Peyer's patch (tissue), 4 donors: ENCODE measurements around the gene HELZ2. TPM values are rescaled to one million over a fixed set of nuclear protein-coding genes. Genes with fewer than 3 reads are reported as not detected.

Source experiments
- DNase-seq, 3 donors: peaks; one replicate each; pipeline ENCODE4 v3.0.0-alpha.2; 2017 to 2019
- H3K27ac ChIP-seq, 4 donors: fragments of 200-600 bp; sonication (generic); one replicate each; pipeline ENCODE4 v1.5.1; 2016 to 2019
- H3K27me3 ChIP-seq, 2 donors: fragments of 200-600 bp; sonication (generic); one replicate each; pipeline ENCODE4 v1.5.1; 2019
- H3K36me3 ChIP-seq, 3 donors: fragments of 200-600 bp; sonication (generic); one replicate each; pipeline ENCODE4 v1.5.1; 2016 to 2019
- H3K4me1 ChIP-seq, 4 donors: fragments of 200-600 bp; sonication (generic); one replicate each; pipeline ENCODE4 v1.5.1; 2016 to 2019
- H3K4me3 ChIP-seq, 4 donors: fragments of 200-600 bp; sonication (generic); 1 replicate in 3 of 4; 2 replicates in 1 of 4; pipeline ENCODE4 v1.5.1; 2016 to 2019; ENCODE audit warnings: mild to moderate bottlenecking in 1 of 4
- H3K9me3 ChIP-seq, 4 donors: fragments of 200-600 bp; sonication (generic); one replicate each; pipeline ENCODE4 v1.5.1; 2016 to 2019; ENCODE audit warnings: mild to moderate bottlenecking in 1 of 4
- CTCF ChIP-seq, 6 experiments: fragments of 450-650 bp in 4 of 6; fragments of 200-600 bp in 2 of 6; sonication (generic) in 1 of 6; IDR thresholded peaks; one replicate each; pipeline ENCODE4 v1.5.1; 2017 to 2019; ENCODE audit warnings: antibody characterized with exemption in 6 of 6, mild to moderate bottlenecking in 3 of 6, moderate library complexity in 1 of 6
- POLR2A ChIP-seq, 2 donors: fragments of 450-650 bp; IDR thresholded peaks; one replicate each; pipeline ENCODE4 v1.5.1; 2017; ENCODE audit warnings: antibody characterized with exemption in 2 of 2, mild to moderate bottlenecking in 2 of 2, moderate library complexity in 2 of 2
- total RNA-seq, 4 donors: library from RNA; depleted of rRNA; stranded (reverse); fragments of >200 nt; gene quantifications; one replicate each; pipeline ENCODE4 v1.1.0, GENCODE V29; 2016

Gene HELZ2
- total RNA-seq, 4 donors from 2014 or later, result 32.2 to 42.0 (median 38.4) TPM

GRCh38 chr20:63599396-63600050 is 25.5 kb upstream of the HELZ2 start:
- no peaks in the 10 kb centered on the region for H3K4me1 ChIP-seq
- peaks cover 0 to 79% (median 3%) of the 10 kb centered on the region in 3 donors for H3K36me3 ChIP-seq
- H3K4me3 ChIP-seq, result no peak overlapping the region
- no peaks in the 10 kb centered on the region for H3K9me3 ChIP-seq
- TF ChIP-seq POLR2A (IDR thresholded peaks at IDR 0.05) (no peak), CTCF (IDR thresholded peaks at IDR 0.05) (no peak)
- DNase-seq, result no peak
- H3K27me3 ChIP-seq, result no peaks in the 10 kb centered on the region
- H3K27ac ChIP-seq, result no peak overlapping the region

GRCh38 chr20:63598479-63599395 is 24.7 kb upstream of the HELZ2 start:
- Histone ChIP-seq H3K9me3 (no peaks in the 10 kb centered on the region), H3K4me1 (no peaks in the 10 kb centered on the region), H3K36me3 (peaks cover 0 to 87% (median 3%) of the 10 kb centered on the region in 3 donors), H3K27ac (no peak overlapping the region), H3K4me3 (no peak overlapping the region), H3K27me3 (no peaks in the 10 kb centered on the region)
- TF ChIP-seq CTCF (IDR thresholded peaks at IDR 0.05) (no peak), POLR2A (IDR thresholded peaks at IDR 0.05) (no peak)
- no peak for DNase-seq

- H3K36me3 ChIP-seq, result peaks cover 0 to 89% (median 1%) of the 10 kb centered on the region in 3 donors
- no peaks in the 10 kb centered on the region for H3K9me3 ChIP-seq
- no peak overlapping the region for H3K4me3 ChIP-seq
- DNase-seq, result no peak
- no peaks in the 10 kb centered on the region for H3K4me1 ChIP-seq
- H3K27me3 ChIP-seq, result no peaks in the 10 kb centered on the region
- TF ChIP-seq POLR2A (IDR thresholded peaks at IDR 0.05), result no peak
- TF ChIP-seq CTCF (IDR thresholded peaks at IDR 0.05), result no peak
- no peak overlapping the region for H3K27ac ChIP-seq
These were observed 23.8 kb upstream of the HELZ2 start for GRCh38 chr20:63597651-63598478.

- Histone ChIP-seq H3K9me3 (no peaks in the 10 kb centered on the region), H3K36me3 (peaks cover 0 to 89% (median 0%) of the 10 kb centered on the region in 3 donors), H3K27me3 (no peaks in the 10 kb centered on the region), H3K4me1 (no peaks in the 10 kb centered on the region), H3K4me3 (no peak overlapping the region), H3K27ac (no peak overlapping the region)
- DNase-seq, result no peak
- TF ChIP-seq CTCF (IDR thresholded peaks at IDR 0.05) (no peak), POLR2A (IDR thresholded peaks at IDR 0.05) (no peak)
These were observed 22.4 kb upstream of the HELZ2 start for GRCh38 chr20:63596423-63596822.

GRCh38 chr20:63595416-63596127 is 21.5 kb upstream of the HELZ2 start:
- Histone ChIP-seq H3K36me3 (peaks cover 0 to 87% (median 0%) of the 10 kb centered on the region in 3 donors), H3K27ac (no peak overlapping the region), H3K27me3 (no peaks in the 10 kb centered on the region), H3K4me1 (no peaks in the 10 kb centered on the region), H3K9me3 (no peaks in the 10 kb centered on the region), H3K4me3 (no peak overlapping the region)
- TF ChIP-seq POLR2A (IDR thresholded peaks at IDR 0.05) (no peak), CTCF (IDR thresholded peaks at IDR 0.05) (no peak)
- DNase-seq, result no peak
